Stimulated activated CD4-positive, alpha-beta T cell treated with anti-CD3 and anti-CD28 coated beads, Interleukin-15, amount 100 ng/mL, for 24 hours (primary cell): ENCODE data around the gene MLX.
"Not testable (repeated sequence)": the region's sequence is repeated elsewhere in the genome, so short reads cannot be mapped to it uniquely, and the experiment has no call there.

Experiments
- DNase-seq: peaks from one replicate; pipeline ENCODE4 v3.0.0-alpha.2; 2020

The MLX gene

GRCh38 chr17:42536372-42537155 is 30.3 kb upstream of the MLX start:
- peak; percentile 89 for DNase-seq

GRCh38 chr17:42537156-42537805 is 29.6 kb upstream of the MLX start:
- DNase-seq = no peak

GRCh38 chr17:42537826-42538451 is 29.0 kb upstream of the MLX start:
- DNase-seq = no peak

GRCh38 chr17:42538482-42538881 is 28.4 kb upstream of the MLX start:
- no peak for DNase-seq

- DNase-seq = not testable (repeated sequence)
Measured at GRCh38 chr17:42540558-42540957, 26.3 kb upstream of the MLX start.

- DNase-seq = no peak
Measured at GRCh38 chr17:42541041-42541833, 25.7 kb upstream of the MLX start.

- no peak for DNase-seq
Measured at GRCh38 chr17:42543190-42544079, 23.5 kb upstream of the MLX start.

GRCh38 chr17:42544874-42545283 is 22.0 kb upstream of the MLX start:
- DNase-seq = no peak

GRCh38 chr17:42545755-42546505 is 21.0 kb upstream of the MLX start:
- DNase-seq = not testable (repeated sequence)

- DNase-seq = no peak
Measured at GRCh38 chr17:42547001-42547461, 19.9 kb upstream of the MLX start.

GRCh38 chr17:42547698-42548069 is 19.2 kb upstream of the MLX start:
- no peak for DNase-seq

GRCh38 chr17:42548070-42548837 is 18.6 kb upstream of the MLX start:
- DNase-seq = peak; percentile 90

GRCh38 chr17:42548993-42549755 is 17.7 kb upstream of the MLX start:
- no peak for DNase-seq

- DNase-seq = not testable (repeated sequence)
Measured at GRCh38 chr17:42552736-42553135, 14.2 kb upstream of the MLX start, which contains the start of gene HSD17B1. Gene HSD17B1, plus strand, starts transcription at chr17:42552923. Its CDS starts 11 bp downstream, at chr17:42552934.

GRCh38 chr17:42553161-42553818 is 13.6 kb upstream of the MLX start:
- DNase-seq = no peak

- peak; percentile 37 for DNase-seq
Measured at GRCh38 chr17:42553866-42554249, 13.0 kb upstream of the MLX start.

- DNase-seq = peak; percentile 90
Measured at GRCh38 chr17:42554250-42555121, 12.4 kb upstream of the MLX start.

- no peak for DNase-seq
Measured at GRCh38 chr17:42555122-42555622, 11.7 kb upstream of the MLX start.
